GM19397 (cell line): ENCODE data around the gene APOBEC3C.
"Not testable (repeated sequence)": the region's sequence is repeated elsewhere in the genome, so short reads cannot be mapped to it uniquely, and the experiment has no call there.

Experiments
- ATAC-seq: cut with Tn5 transposase; IDR thresholded peaks from one replicate; pipeline ENCODE4 v1.9.1; 2021; ENCODE audit warnings: mild to moderate bottlenecking, moderate library complexity; ENCODE audit not compliant: unreplicated experiment

The APOBEC3C gene

DNA sequence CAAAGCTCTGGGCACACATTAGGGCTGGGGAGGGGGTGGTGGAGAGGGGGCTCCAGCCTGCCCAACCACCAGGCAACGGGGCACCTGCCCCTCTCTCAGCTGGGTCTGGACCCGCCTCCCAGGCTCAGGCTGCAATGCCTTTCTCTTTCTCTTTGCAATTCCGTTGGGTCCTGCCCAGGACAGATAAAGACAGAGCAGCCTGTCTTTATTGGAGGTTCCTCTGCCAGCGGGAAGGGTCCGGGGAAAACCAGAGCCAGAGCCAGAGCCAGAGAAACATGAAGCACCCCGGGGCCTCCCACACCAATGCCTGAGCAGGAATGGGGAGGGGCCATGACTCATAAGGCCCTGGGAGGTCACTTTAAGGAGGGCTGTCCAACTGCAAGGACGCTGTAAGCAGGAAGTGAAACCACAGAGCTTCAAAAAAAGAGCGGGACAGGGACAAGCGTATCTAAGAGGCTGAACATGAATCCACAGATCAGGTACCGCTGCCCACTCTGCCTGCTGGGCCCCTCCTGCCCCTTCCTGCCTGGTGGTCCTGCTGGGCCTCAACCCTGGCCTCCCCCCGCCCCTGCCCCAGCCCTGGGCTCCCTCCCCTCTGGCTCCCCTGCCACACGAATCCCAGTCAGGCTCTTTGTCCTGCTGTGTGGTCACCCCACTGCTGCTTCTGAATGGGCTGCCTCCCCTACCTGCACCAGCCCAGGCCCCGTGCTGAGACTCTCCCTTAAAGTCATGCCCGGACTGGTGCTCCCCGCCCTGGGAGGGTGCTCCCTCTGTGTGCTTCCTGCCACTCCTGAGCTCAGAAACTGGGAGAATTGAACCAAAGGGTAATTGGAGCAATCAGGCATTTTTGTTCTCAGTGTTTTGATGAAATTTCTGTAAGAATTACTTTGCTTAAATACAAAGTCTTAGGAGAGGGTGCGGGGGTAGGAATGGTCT is 31.8 kb upstream of the APOBEC3C start, which contains the start of gene APOBEC3B:
TSS of gene APOBEC3B (plus strand) at position 356 of the 936 bp plus-strand sequence. CDS start at position 463, 107 bp downstream.
- ATAC-seq: peak; percentile 52

DNA sequence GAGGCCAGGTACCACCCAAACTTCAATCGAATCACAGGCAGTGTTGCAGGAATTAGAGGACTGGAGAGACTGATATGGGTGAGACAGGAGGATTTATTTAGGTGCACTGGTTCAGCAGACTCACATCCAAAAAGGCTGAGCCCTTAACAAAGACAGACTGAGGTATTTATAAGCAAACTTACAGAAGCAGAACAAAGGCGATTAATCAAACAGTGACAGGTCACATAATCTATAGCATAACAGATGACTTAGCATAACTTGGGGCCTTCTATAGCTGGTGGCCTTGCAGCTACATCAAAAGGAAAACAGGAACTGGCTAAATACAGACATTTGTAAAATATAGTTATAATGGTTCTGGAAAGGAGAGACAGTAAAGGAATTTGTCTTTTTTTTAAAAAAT is 29.8 kb upstream of the APOBEC3C start:
- no peak for ATAC-seq

- ATAC-seq: peak; percentile 70
These were observed 29.0 kb upstream of the APOBEC3C start for GRCh38 chr22:38984784-38985757.

- no peak for ATAC-seq
These were observed 27.4 kb upstream of the APOBEC3C start for GRCh38 chr22:38986629-38987028.

- ATAC-seq: no peak
These were observed 26.7 kb upstream of the APOBEC3C start for GRCh38 chr22:38987171-38987895.

DNA sequence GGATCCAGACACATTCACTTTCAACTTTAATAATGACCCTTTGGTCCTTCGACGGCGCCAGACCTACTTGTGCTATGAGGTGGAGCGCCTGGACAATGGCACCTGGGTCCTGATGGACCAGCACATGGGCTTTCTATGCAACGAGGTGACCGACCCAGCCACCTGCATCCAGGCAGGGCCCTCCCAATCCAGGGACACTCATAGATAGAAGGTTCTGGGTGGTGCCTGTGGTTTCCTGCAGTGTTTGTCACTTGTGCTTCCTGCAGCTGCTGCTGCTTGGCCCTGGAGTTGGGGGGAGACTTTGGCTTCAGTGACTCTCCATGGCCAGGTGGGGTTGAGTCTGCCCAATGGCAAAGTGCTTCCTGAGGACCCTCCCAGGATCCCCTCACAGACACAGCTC is 24.6 kb upstream of the APOBEC3C start:
- ATAC-seq: no peak

DNA sequence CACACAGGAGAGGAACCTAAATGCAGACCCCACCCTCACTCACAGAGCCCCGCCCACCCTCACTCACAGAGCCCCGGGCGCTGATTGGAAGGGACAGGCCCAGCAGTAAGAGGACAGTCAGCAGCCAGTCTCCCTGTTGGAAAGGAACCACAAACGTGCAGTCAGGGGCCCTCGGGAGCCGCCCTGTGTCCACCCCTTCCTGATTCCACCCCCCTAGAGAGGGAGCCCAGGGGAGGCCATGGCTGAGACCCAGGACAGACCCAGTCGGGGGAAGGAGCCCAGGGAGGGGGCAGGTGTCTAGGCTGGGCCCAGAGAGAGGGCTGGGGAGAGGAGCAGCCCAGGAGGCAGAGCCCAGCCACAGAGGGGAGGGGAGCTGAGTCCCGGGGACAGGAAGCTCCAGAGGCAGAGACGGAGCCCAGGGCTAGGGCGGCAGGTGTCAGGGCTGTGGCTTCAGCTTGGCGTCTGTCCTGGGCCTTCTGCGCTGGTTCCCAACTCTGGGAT is 21.1 kb upstream of the APOBEC3C start:
- ATAC-seq: not testable (repeated sequence)

GRCh38 chr22:38996105-38996504 is 18.0 kb upstream of the APOBEC3C start:
- no peak for ATAC-seq

- ATAC-seq: no peak
These were observed 16.5 kb upstream of the APOBEC3C start for GRCh38 chr22:38997518-38997917.

GRCh38 chr22:39003165-39003638 is 10.9 kb upstream of the APOBEC3C start:
- peak; percentile 67 for ATAC-seq

DNA sequence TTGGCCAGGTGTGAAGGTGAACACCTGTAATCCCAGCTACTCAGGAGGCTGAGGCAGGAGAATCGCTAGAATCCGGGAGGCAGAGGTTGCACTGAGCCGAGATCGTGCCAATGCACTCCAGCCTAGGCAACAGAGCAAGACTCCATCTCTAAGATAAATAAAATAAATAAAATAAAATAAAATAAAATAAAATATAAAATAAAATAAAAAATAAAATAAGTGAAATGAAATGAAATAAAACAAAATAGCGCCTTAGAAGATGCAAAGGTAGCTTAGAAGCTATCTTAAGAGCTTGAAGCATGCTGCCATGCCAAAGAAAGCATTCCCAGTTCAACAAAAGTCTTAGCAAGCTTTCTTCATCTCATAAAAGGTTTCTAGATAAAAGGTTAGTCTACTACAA is 6.9 kb upstream of the APOBEC3C start:
- ATAC-seq: no peak

DNA sequence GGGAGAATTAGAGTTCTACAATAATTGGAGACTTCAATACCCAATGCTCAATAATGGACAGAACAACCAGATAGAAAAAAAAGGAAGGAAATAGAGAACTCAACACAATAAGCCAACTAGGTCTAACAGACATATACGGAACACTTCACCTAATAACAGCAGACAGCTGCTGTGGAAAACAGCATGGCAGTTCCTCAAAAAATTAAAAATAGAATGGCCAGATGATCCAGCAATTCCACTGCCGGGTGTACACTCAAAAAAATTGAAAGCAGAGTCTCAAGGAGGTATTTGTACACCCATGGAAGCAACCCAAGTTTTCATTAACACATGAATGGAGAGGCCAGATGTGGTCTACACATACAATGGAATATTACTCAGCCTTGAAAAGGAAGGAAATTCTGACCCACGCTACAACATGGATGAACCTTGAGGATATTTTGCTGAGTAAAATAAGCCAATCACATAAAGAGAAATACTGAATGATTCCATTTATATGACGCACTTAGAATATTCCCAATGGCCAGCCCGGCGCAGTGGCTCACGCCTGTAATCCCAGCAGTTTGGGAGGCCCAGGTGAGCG is 5.7 kb upstream of the APOBEC3C start:
- ATAC-seq: not testable (repeated sequence)

DNA sequence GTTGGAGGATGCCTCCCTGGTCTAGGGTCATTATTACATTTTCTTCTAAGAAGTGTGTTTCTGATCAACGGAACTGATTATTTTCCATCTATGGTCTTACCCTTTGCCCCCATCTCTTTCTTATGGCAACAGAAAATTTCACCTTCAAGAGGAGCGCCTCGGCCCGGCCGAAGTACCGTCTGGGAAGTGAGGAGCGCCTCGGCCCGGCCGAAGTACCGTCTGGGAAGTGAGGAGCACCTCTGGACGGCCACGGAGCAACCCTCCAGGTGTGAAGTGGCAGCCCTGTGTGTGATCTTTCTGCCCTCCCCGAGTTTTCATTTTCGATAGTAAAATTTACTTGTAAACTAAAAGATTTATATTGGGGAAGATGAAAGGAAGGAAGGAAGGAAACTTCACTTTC is 3.1 kb upstream of the APOBEC3C start:
- ATAC-seq: no peak

DNA sequence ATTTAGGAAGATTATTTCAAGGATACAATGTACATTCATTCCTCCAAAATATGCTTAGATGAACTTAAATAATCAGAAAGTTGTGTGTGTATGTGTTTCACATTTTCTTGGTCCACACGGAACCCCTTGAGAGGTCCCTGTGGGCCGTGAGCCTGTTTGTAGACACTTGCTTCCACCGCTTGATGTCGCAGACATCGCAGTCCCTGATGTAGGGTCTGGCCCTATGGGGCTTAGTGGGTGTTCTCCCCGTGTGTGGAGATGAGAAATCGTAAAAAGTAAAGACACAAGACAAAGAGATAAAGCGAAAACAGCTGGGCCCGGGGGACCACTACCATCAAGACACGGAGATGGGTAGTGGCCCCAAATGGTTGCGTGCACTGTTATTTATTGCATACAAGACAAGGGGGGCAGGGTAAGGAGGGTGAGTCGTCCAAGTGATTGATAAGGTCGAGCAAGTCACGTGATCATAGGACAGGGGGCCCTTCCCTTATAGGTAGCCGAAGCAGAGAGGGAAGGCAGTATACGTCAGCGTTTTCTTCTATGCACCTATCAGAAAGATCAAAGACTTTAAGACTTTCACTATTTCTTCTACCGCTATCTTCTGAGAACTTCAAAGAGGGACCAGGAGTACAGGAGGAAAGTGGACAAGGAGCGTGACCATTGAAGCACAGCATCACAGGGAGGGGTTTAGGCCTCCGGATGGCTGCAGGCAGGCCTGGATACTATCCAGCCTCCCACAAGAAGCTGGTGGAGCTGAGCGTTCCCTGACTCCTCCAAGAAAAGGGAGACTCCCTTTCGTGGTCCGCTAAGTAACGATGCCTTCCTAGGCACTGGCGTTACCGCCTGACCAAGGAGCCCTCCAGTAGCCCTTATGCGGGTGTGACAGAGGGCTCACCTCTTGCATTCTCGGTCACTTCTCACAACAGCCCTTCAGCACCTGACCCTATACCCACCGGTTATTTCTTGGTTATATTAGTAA is 1.2 kb upstream of the APOBEC3C start:
- ATAC-seq: no peak

DNA sequence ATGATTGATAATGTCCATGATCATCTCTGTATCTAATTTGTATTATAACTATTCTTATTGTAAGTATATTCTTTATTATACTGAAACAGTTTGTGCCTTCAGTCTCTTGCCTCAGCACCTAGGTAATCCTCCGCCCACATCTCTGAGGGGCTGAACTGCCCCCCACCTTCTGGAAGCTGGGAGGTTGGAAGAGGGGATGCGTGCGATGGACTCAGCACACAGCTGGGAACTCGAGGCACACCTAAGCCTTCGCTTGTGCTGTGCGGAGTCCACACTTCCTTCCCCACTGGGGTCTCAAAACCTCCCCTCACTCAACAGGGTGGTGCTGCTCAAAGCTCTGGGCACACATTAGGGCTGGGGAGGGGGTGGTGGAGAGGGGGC is 506 bp upstream of the APOBEC3C start:
- not testable (repeated sequence) for ATAC-seq

DNA sequence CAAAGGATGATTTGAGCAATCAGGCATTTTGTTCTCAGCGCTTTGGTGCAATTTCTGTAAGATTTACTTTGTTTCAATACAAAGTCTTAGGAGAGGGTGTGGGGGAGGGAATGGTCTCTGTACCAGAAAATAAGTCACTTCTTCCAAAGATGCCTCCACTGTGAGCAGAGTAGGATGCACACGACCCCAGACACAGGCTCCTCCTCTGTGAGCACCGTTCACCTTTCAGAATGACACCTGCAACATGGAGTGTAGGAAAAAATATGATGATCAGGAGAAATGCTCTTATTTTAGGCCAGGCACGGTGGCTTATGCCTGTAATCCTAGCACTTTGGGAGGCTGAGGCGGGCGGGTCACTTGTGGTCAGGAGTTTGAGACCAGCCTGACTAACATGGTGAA is 665 bp downstream of the APOBEC3C start:
- not testable (repeated sequence) for ATAC-seq

GRCh38 chr22:39016592-39016991 is 2.5 kb downstream of the APOBEC3C start:
- no peak for ATAC-seq

DNA sequence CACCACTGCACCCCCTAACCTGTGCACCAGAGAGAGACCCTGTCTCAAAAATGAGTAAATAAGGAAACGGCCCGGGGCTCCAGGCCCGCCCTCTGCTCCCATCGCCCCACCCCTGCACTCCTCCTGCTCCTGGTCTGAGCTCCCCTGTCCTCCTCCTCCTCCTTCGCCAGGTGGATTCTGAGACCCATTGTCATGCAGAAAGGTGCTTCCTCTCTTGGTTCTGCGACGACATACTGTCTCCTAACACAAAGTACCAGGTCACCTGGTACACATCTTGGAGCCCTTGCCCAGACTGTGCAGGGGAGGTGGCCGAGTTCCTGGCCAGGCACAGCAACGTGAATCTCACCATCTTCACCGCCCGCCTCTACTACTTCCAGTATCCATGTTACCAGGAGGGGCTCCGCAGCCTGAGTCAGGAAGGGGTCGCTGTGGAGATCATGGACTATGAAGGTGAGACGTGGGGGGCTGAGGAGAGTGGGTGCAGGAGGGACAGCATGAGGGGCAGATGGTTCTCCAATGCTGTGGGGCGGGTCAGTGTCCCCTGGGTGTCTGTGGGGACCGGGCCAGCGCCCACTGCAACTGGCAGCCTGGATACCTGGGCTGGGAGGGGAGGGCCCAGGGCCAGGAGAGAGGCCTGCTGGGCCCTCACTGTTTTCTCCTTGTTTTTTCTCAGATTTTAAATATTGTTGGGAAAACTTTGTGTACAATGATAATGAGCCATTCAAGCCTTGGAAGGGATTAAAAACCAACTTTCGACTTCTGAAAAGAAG is 3.7 kb downstream of the APOBEC3C start:
- no peak for ATAC-seq
